Bronchial epithelial cell (primary cell): ENCODE results near the gene ZFAND3. TPM values are rescaled to one million over a fixed set of nuclear protein-coding genes. Genes with fewer than 3 reads are reported as not detected.

Source experiments
- DNase-seq: peaks from one replicate; pipeline ENCODE4 v3.0.0-alpha.2; 2010; ENCODE audit warnings: low read depth
- FAIRE-seq: peaks from 2 replicates; lab custom pipeline; 2011; peaks lifted over from hg19 to GRCh38; lab: Jason Lieb, UNC
- H3K27me3 ChIP-seq: 2 replicates; pipeline ENCODE4 v1.5.1; 2011; ENCODE audit warnings: low read length; ENCODE audit not compliant: control insufficient read depth, insufficient read depth
- H3K36me3 ChIP-seq: 2 replicates; pipeline ENCODE4 v1.5.1; 2011; ENCODE audit warnings: low read length; ENCODE audit not compliant: control insufficient read depth, insufficient read depth
- H3K4me3 ChIP-seq: 2 replicates; pipeline ENCODE4 v1.5.1; 2011; ENCODE audit warnings: mild to moderate bottlenecking, low read depth, low read length, control low read depth
- total RNA-seq: library from RNA; depleted of rRNA; stranded (reverse); fragments of >200 nt; gene quantifications from 2 replicates; pipeline ENCODE4 v1.2.1, GENCODE V29; 2014
- TF ChIP-seq, protein P1 (sequence below): IDR thresholded peaks from 2 replicates; pipeline ENCODE4 v1.5.1; 2011; ENCODE audit warnings: mild to moderate bottlenecking, moderate library complexity, low read length, control low read depth, inconsistent platforms; ENCODE audit not compliant: insufficient read depth, severe bottlenecking

ZFAND3 gene
- total RNA-seq, 1 donor from 2014 or later, result 25.5 TPM

DNA sequence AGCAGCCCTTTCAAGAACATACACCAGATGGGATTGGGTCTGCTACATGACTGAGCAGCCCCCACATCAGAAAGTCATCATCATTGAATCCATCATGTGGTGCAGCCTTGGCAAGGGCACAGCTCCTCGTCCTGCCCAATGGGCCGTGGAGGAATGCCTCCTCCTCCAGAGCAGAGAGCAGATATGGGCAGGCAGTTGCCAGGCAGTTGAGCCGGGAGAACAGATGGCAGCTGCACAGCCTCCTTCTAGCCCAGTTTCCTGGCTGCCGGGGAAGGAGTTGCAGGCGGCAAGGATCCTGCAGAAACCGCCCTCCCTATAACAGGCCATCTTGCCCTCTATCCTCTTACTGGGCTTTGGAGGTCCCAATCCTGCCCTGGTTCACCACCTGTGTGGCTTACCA, 11.9 kb upstream of the ZFAND3 start:
- DNase-seq (peak; percentile 43), FAIRE-seq (no peak)
- no peaks in the 10 kb centered on the region for H3K36me3 ChIP-seq
- TF ChIP-seq, protein P1, sequence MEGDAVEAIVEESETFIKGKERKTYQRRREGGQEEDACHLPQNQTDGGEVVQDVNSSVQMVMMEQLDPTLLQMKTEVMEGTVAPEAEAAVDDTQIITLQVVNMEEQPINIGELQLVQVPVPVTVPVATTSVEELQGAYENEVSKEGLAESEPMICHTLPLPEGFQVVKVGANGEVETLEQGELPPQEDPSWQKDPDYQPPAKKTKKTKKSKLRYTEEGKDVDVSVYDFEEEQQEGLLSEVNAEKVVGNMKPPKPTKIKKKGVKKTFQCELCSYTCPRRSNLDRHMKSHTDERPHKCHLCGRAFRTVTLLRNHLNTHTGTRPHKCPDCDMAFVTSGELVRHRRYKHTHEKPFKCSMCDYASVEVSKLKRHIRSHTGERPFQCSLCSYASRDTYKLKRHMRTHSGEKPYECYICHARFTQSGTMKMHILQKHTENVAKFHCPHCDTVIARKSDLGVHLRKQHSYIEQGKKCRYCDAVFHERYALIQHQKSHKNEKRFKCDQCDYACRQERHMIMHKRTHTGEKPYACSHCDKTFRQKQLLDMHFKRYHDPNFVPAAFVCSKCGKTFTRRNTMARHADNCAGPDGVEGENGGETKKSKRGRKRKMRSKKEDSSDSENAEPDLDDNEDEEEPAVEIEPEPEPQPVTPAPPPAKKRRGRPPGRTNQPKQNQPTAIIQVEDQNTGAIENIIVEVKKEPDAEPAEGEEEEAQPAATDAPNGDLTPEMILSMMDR, result peak; percentile 47
- H3K4me3 ChIP-seq, result no peak overlapping the region
- H3K27me3 ChIP-seq, result no peaks in the 10 kb centered on the region

DNA sequence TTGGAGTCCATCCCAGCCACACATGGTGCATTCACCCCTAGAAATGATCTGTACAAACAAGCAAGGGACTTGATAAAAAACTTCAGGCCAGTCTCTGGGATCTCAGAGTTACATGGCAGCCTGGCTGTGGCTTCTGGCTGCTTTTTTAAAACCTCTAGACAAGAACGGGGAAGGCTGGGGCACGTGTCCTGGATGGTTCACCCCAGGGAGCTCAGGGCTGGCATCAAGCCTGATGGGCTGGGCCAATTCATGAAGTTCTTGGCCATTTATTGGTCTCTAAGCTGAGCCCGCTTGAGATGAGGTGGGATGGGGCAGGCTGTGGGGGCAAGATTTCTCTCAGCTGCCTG, 10.4 kb upstream of the ZFAND3 start:
- TF ChIP-seq, protein P1, result no peak
- FAIRE-seq (no peak), DNase-seq (peak; percentile 37)
- Histone ChIP-seq H3K36me3 (no peaks in the 10 kb centered on the region), H3K27me3 (no peaks in the 10 kb centered on the region), H3K4me3 (no peak overlapping the region)

DNA sequence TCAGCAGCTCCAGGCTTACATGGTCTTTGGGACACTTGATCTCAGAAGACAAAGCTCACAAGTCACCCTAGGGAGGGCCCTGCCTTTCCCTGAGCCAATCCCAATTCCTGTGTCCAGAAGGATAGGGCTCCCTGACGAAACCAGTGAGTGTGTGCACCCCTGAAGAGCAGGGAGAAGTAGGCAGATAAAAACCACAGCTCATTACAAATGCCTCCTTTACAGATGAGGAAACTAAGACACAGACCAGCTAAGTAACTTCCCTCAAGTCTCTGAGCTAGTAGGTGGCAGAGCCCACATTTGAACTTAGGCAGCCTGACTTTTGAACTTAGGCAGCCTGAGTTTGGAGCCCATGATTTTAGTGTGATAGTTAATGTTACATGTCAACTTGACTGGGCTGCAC, 6.7 kb upstream of the ZFAND3 start:
- FAIRE-seq, result no peak
- H3K27me3 ChIP-seq, result no peaks in the 10 kb centered on the region
- TF ChIP-seq, protein P1, result no peak
- H3K4me3 ChIP-seq, result no peak overlapping the region
- DNase-seq, result no peak
- H3K36me3 ChIP-seq, result no peaks in the 10 kb centered on the region

DNA sequence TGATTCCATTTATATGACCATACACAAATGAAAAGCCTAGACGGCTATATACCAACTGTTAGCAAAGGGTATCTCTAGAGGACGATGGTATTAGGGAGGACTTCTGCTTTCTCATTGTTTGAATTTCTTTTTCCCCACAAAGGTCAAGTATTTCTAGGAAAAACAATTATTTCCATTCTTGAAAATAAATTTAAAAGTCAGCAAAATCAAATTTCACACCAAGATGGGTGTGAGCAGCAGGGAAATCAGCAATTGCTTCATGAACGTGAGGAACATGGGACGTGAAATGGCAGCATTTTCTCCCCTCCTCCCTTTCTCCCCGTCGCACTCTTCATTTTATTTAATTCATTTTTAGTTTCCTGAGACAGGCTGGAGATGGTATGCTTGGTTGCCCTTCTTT, 5.2 kb upstream of the ZFAND3 start:
- H3K4me3 ChIP-seq, result no peak overlapping the region
- no peaks in the 10 kb centered on the region for H3K36me3 ChIP-seq
- DNase-seq (no peak), FAIRE-seq (no peak)
- no peaks in the 10 kb centered on the region for H3K27me3 ChIP-seq
- TF ChIP-seq, protein P1, result no peak

DNA sequence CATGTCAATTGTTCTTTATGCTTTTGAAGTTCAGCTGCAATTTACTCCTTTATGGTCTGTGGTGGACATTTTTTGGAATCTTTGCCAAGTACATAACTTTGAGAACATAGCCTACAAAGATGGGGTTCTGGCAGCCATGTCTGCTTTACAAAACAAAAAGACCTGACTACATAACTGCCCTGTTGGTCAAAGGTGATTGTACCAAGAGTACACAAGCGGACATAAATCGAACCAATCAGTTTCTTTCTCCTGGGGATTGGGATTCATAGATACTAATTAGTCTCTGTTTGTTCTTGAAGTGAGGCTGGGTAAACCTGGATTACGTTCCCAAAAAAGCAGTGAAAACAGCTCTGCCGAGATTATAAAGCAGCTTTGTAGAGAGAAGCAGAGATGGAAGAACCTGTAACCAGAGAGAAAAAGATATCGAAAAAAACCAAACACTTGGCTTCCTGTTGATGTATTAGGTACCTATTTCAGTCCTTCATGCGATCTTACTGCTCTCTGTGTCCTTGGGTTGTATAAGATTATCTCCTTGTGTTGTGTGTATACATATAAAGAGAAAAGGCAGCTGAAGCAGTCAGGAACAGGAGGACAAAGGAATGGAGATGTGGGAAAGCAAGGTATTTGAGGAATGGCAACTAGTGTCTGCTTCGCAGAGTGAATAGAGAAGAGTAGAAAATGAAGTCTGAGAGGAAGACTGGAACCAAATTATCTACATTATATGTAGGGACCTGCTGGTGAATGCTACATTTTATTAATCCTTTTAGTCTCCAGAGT, 2.7 kb upstream of the ZFAND3 start:
- no peaks in the 10 kb centered on the region for H3K36me3 ChIP-seq

More for the DNA sequence above, 2.7 kb upstream of the ZFAND3 start:
- TF ChIP-seq, protein P1, result no peak
- FAIRE-seq, result no peak
- no peak overlapping the region for H3K4me3 ChIP-seq
- no peaks in the 10 kb centered on the region for H3K27me3 ChIP-seq
- DNase-seq, result no peak
